Memory B cell (primary cell): ENCODE data around the gene BLOC1S5.

Source experiments
- ATAC-seq: fragments of 150-1000 bp; cut with Tn5 transposase; 2 replicates; pipeline ENCODE4 v1.10.0; 2021; ENCODE audit warnings: low read depth, mild to moderate bottlenecking, moderate library complexity
- DNase-seq, 2 donors: peaks; one replicate each; pipeline ENCODE4 v3.0.0; 2022; ENCODE audit warnings: low spot score in 2 of 2
- H3K27ac Mint-ChIP-seq: one replicate; pipeline ENCODE4 v1.8.0; 2022; ENCODE audit warnings: mild to moderate bottlenecking, moderate library complexity, mixed read lengths
- H3K27me3 Mint-ChIP-seq: one replicate; pipeline ENCODE4 v1.8.0; 2022; ENCODE audit warnings: mixed read lengths
- H3K36me3 Mint-ChIP-seq: one replicate; pipeline ENCODE4 v1.8.0; 2022; ENCODE audit warnings: mild to moderate bottlenecking, mixed read lengths
- H3K4me1 Mint-ChIP-seq: one replicate; pipeline ENCODE4 v1.8.0; 2022; ENCODE audit warnings: mixed read lengths
- H3K4me3 Mint-ChIP-seq: one replicate; pipeline ENCODE4 v1.8.0; 2022; ENCODE audit warnings: mild to moderate bottlenecking, moderate library complexity, mixed read lengths
- H3K9me3 Mint-ChIP-seq: one replicate; pipeline ENCODE4 v1.8.0; 2022; ENCODE audit warnings: mixed read lengths

Gene BLOC1S5

DNA sequence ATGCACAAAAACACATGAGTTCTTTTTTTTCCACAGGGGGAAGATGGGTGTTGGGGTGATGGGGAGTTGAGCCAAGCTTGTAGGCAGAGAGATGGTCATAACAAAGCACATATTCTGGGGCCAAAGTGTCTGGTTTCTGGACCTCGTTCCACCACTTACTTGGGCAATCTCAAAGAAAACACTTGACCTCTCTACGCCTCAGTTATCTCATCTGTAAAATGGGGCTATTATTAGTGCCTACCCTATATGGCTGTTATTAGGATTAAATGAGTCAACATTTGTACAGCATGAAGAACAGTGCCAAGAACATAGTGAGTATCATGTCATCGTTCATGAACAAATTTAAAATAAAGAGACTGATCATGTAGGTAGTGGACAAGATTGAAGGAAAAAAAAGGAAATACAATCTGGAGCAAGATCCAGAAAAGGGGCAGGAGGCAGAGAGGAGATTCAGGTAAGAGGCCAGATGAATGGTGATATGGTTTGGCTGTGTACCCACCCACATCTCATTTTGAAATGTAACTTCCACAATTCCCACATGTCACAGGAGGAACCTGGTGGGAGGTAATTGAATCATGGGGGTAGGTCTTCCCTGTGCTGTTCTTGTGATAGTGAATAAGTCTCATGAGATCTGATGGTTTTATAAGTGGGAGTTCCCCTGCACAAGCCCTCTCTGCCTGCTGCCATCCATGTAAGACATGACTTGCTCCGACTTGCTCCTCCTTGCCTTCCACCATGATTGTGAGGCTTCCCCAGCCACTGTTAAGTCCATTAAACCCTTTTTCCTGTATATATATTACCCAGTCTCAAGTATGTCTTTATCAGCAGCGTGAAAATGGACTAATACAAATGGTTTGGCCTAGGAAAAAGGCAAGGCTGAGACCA, 23.9 kb upstream of the BLOC1S5 start:
- no peaks in the 10 kb centered on the region for H3K4me1 Mint-ChIP-seq
- no peak overlapping the region for H3K4me3 Mint-ChIP-seq
- no peaks in the 10 kb centered on the region for H3K27me3 Mint-ChIP-seq
- peaks cover 47% of the 10 kb centered on the region for H3K36me3 Mint-ChIP-seq
- no peak overlapping the region for H3K27ac Mint-ChIP-seq
- ATAC-seq, result no peak
- H3K9me3 Mint-ChIP-seq, result peaks cover 2% of the 10 kb centered on the region
- DNase-seq, result no peak

DNA sequence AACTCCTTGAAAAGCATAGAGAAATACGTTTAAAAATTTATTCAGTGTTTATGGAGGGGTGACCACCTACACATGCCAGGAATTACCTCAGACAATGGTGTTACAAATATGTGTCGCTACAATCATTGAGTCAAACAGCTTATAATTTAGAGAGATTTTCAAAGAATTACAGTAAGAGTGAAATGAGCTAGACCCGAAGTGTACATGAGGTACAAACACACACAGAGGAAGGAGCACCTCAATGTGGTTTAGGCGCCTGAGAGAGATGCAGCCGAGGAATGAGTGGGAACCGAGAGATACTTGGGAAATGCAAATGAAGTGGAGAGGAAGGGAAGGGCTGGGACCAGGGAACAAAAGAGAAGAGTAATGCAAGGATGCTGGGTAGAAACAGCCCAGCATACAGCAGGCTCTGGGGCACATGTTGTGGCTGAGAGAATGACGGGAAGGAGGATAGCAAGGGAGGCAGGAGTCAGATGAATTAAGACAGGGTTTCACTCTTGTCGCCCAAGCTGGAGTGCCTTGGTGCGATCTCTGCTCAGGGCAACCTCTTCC, 22.6 kb upstream of the BLOC1S5 start:
- Mint-ChIP-seq H3K4me1 (no peaks in the 10 kb centered on the region), H3K4me3 (no peak overlapping the region), H3K9me3 (peaks cover 2% of the 10 kb centered on the region), H3K27ac (no peak overlapping the region), H3K27me3 (no peaks in the 10 kb centered on the region), H3K36me3 (peaks cover 45% of the 10 kb centered on the region)
- no peak for DNase-seq
- ATAC-seq, result no peak

GRCh38 chr6:8085053-8085511, 20.9 kb upstream of the BLOC1S5 start:
- Mint-ChIP-seq H3K27me3 (no peaks in the 10 kb centered on the region), H3K4me3 (no peak overlapping the region), H3K27ac (no peak overlapping the region), H3K4me1 (peaks cover 2% of the 10 kb centered on the region), H3K9me3 (peaks cover 2% of the 10 kb centered on the region), H3K36me3 (peaks cover 39% of the 10 kb centered on the region)
- ATAC-seq (no peak), DNase-seq (no peak)

GRCh38 chr6:8084586-8084985, 20.4 kb upstream of the BLOC1S5 start:
- ATAC-seq (no peak), DNase-seq (no peak)
- no peak overlapping the region for H3K27ac Mint-ChIP-seq
- H3K4me1 Mint-ChIP-seq, result peaks cover 2% of the 10 kb centered on the region
- peaks cover 2% of the 10 kb centered on the region for H3K9me3 Mint-ChIP-seq
- H3K27me3 Mint-ChIP-seq, result no peaks in the 10 kb centered on the region
- no peak overlapping the region for H3K4me3 Mint-ChIP-seq
- peaks cover 37% of the 10 kb centered on the region for H3K36me3 Mint-ChIP-seq

GRCh38 chr6:8082954-8083858, 19.0 kb upstream of the BLOC1S5 start:
- H3K27me3 Mint-ChIP-seq, result no peaks in the 10 kb centered on the region
- H3K4me1 Mint-ChIP-seq, result peaks cover 2% of the 10 kb centered on the region
- H3K27ac Mint-ChIP-seq, result no peak overlapping the region
- no peaks in the 10 kb centered on the region for H3K9me3 Mint-ChIP-seq
- no peak overlapping the region for H3K4me3 Mint-ChIP-seq
- DNase-seq (no peak), ATAC-seq (no peak)
- H3K36me3 Mint-ChIP-seq, result peaks cover 28% of the 10 kb centered on the region

GRCh38 chr6:8082572-8082953, 18.4 kb upstream of the BLOC1S5 start:
- ATAC-seq (no peak), DNase-seq (no peak)
- Mint-ChIP-seq H3K27me3 (no peaks in the 10 kb centered on the region), H3K36me3 (peaks cover 24% of the 10 kb centered on the region), H3K9me3 (no peaks in the 10 kb centered on the region), H3K27ac (no peak overlapping the region), H3K4me1 (peaks cover 2% of the 10 kb centered on the region), H3K4me3 (no peak overlapping the region)

DNA sequence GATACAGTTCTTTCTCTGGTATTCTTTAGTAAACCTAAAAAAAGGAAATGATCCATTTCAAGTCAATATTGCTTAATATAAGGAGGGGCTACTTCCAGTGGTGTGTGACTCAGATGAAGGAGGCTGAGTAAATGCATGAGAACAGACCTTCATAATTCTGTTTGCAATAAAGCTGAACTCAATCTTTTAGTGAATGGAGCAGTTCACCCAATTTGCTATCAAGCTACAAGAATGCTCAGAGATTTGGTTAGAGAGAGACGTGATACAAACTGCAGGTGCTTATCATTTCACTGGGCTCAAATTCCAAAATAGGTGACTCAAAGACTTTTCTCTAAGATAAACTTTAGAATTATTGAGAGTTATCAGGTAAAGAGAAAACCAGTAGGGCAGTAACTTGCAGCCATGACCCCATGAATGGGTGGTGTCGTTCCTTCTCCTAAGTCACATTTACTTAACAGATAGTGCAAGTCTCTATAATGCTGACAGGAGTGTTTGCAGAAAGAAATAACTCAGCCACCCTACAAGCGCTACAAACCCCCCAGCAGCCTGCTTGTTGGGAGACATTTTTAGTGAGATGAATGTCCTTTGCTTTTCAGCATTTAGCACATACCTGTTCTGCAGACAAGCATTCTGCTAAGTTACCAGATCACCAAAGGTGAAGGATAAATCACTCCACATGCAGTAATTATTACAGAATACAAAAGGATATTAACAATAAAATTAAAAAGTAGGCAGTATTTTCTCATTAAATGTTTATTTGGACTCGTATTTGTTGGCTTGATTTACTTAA, 16.4 kb upstream of the BLOC1S5 start:
- H3K27me3 Mint-ChIP-seq, result no peaks in the 10 kb centered on the region
- H3K9me3 Mint-ChIP-seq, result no peaks in the 10 kb centered on the region
- H3K36me3 Mint-ChIP-seq, result peaks cover 18% of the 10 kb centered on the region
- H3K4me3 Mint-ChIP-seq, result no peak overlapping the region
- DNase-seq, result no peak
- peaks cover 2% of the 10 kb centered on the region for H3K4me1 Mint-ChIP-seq
- ATAC-seq, result no peak
- H3K27ac Mint-ChIP-seq, result no peak overlapping the region

GRCh38 chr6:8079126-8079525, 14.9 kb upstream of the BLOC1S5 start:
- ATAC-seq, result no peak
- DNase-seq, result no peak
- no peaks in the 10 kb centered on the region for H3K9me3 Mint-ChIP-seq
- no peak overlapping the region for H3K27ac Mint-ChIP-seq
- peaks cover 18% of the 10 kb centered on the region for H3K36me3 Mint-ChIP-seq
- H3K4me1 Mint-ChIP-seq, result peaks cover 2% of the 10 kb centered on the region
- H3K4me3 Mint-ChIP-seq, result no peak overlapping the region
- H3K27me3 Mint-ChIP-seq, result no peaks in the 10 kb centered on the region

DNA sequence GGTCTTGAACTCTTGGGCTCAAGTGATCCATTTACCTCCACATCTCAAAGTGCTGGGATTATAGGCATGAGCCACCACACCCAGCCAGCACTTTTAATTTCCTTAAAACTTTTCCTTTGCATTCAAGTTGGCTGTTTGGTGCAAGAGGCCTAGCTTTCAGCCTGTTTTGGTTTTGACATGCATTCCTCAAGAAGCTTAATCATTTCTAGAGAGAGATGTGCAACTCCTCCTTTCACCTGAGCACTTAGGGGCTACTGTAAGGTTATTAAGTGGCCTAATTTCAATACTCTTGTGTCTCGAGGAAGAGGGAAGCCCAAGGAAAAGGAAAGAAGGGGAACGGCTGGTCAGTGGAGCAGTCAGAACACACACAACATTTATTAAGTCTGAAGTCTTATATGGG, 13.8 kb upstream of the BLOC1S5 start:
- ATAC-seq (no peak), DNase-seq (no peak)
- Mint-ChIP-seq H3K36me3 (peaks cover 14% of the 10 kb centered on the region), H3K4me3 (no peak overlapping the region), H3K9me3 (no peaks in the 10 kb centered on the region), H3K27ac (no peak overlapping the region), H3K27me3 (no peaks in the 10 kb centered on the region), H3K4me1 (peaks cover 2% of the 10 kb centered on the region)

GRCh38 chr6:8075704-8076103, 11.5 kb upstream of the BLOC1S5 start:
- no peak overlapping the region for H3K27ac Mint-ChIP-seq
- no peaks in the 10 kb centered on the region for H3K27me3 Mint-ChIP-seq

GRCh38 chr6:8075185-8075584, 11.0 kb upstream of the BLOC1S5 start:
- no peak overlapping the region for H3K27ac Mint-ChIP-seq
- no peak for ATAC-seq
- no peaks in the 10 kb centered on the region for H3K9me3 Mint-ChIP-seq
- peaks cover 6% of the 10 kb centered on the region for H3K36me3 Mint-ChIP-seq
- H3K27me3 Mint-ChIP-seq, result no peaks in the 10 kb centered on the region
- no peak overlapping the region for H3K4me3 Mint-ChIP-seq
- no peak for DNase-seq
- H3K4me1 Mint-ChIP-seq, result no peaks in the 10 kb centered on the region

More at GRCh38 chr6:8075704-8076103, 11.5 kb upstream of the BLOC1S5 start:
- no peak for DNase-seq
- peaks cover 8% of the 10 kb centered on the region for H3K36me3 Mint-ChIP-seq
- no peak for ATAC-seq
- H3K9me3 Mint-ChIP-seq, result no peaks in the 10 kb centered on the region
- H3K4me3 Mint-ChIP-seq, result no peak overlapping the region
- H3K4me1 Mint-ChIP-seq, result peaks cover 2% of the 10 kb centered on the region

DNA sequence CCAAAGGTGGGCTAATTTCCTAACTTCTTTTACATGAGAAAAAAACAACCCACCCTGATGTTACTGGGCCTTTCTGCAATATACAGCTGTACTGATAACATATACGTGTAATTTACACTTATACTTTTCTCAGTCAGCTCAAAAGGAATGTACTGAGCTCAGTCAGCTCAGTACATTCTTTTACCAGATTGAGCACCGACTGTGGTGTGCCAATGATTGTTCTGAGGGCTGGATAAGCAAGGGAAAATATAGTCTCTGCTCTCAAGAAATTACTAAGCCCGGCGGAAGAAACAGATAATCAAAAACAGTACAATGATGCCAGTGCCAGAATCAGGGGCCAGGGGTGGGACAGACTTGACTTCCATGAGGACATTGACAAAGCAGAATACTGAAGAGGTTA, 10.0 kb upstream of the BLOC1S5 start:
- DNase-seq (no peak), ATAC-seq (no peak)
- H3K27me3 Mint-ChIP-seq, result no peaks in the 10 kb centered on the region
- H3K4me3 Mint-ChIP-seq, result no peak overlapping the region
- peaks cover 6% of the 10 kb centered on the region for H3K36me3 Mint-ChIP-seq
- no peaks in the 10 kb centered on the region for H3K4me1 Mint-ChIP-seq
- H3K27ac Mint-ChIP-seq, result no peak overlapping the region
- no peaks in the 10 kb centered on the region for H3K9me3 Mint-ChIP-seq

DNA sequence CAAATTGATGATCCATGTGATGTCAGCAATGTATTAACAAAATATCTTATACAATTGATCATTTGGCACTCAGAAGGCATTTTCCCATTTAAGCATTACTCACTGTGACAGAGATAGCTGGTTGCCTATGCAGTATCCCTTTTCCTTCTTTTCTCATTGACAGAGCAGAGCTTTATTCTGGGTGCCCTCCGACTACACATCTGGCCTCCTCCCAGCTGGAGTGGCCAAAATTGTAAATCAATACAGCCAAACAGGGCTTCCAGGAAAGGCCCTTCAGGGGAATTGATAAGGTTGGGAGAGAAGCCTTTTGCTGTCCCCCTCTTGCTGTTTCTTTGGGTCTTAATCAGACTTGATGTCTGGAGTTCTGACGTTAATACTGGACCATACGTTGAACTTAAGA, 9.6 kb upstream of the BLOC1S5 start:
- H3K27ac Mint-ChIP-seq, result no peak overlapping the region
- no peak overlapping the region for H3K4me3 Mint-ChIP-seq
- DNase-seq (no peak), ATAC-seq (no peak)
- H3K27me3 Mint-ChIP-seq, result no peaks in the 10 kb centered on the region
- no peaks in the 10 kb centered on the region for H3K4me1 Mint-ChIP-seq
- H3K9me3 Mint-ChIP-seq, result no peaks in the 10 kb centered on the region
- peaks cover 6% of the 10 kb centered on the region for H3K36me3 Mint-ChIP-seq
